ENCODE data around the gene RASA1.

Gene RASA1

GRCh38 chr5:87435144-87435694 is 167.5 kb downstream of the RASA1 start:
- no peak for TF ChIP-seq CTCF (IDR thresholded peaks at IDR 0.05; ENCODE audit: low read length)
- TF ChIP-seq EZH2 (IDR thresholded peaks at IDR 0.05; ENCODE audit: borderline replicate concordance, low read length): no peak

GRCh38 chr5:87437724-87438123 is 170.0 kb downstream of the RASA1 start:
- Histone ChIP-seq H3K36me3 (ENCODE audit: insufficient read depth, low read length) (no peaks in the 10 kb centered on the region), H3F3A (ENCODE audit: insufficient read depth, low read length) (no peaks in the 10 kb centered on the region), H3K27ac (ENCODE audit: low read depth, low read length, poor library complexity, severe bottlenecking) (no peak overlapping the region), H3K79me2 (ENCODE audit: insufficient read depth, low read length) (no peaks in the 10 kb centered on the region), H3K4me3 (ENCODE audit: low read depth, low read length, poor library complexity, severe bottlenecking) (no peak overlapping the region), H3K27me3 (ENCODE audit: insufficient read depth, low read length) (no peaks in the 10 kb centered on the region), H3K9ac (ENCODE audit: low read length) (no peak overlapping the region), H2AFZ (ENCODE audit: low read length) (no peak overlapping the region), H4K20me1 (ENCODE audit: insufficient read depth, low read length) (no peaks in the 10 kb centered on the region), H3K9me3 (ENCODE audit: low read length) (no peaks in the 10 kb centered on the region), H3K9me2 (ENCODE audit: low read depth, low read length) (no peaks in the 10 kb centered on the region), H3K4me1 (ENCODE audit: insufficient read depth, low read length, severe bottlenecking) (no peaks in the 10 kb centered on the region), H3K4me2 (ENCODE audit: low read length) (no peak overlapping the region)
- no peak for TF ChIP-seq EZH2 (IDR thresholded peaks at IDR 0.05; ENCODE audit: borderline replicate concordance, low read length)

More at GRCh38 chr5:87435144-87435694, 167.5 kb downstream of the RASA1 start:
- H4K20me1 ChIP-seq (ENCODE audit: insufficient read depth, low read length): no peaks in the 10 kb centered on the region
- no peak overlapping the region for H3K9ac ChIP-seq (ENCODE audit: low read length)
- no peak overlapping the region for H3K4me2 ChIP-seq (ENCODE audit: low read length)
- H3K27me3 ChIP-seq (ENCODE audit: insufficient read depth, low read length): no peaks in the 10 kb centered on the region
- H3K79me2 ChIP-seq (ENCODE audit: insufficient read depth, low read length): no peaks in the 10 kb centered on the region
- H3K27ac ChIP-seq (ENCODE audit: low read depth, low read length, poor library complexity, severe bottlenecking): no peak overlapping the region
- H3K36me3 ChIP-seq (ENCODE audit: insufficient read depth, low read length): no peaks in the 10 kb centered on the region
- H3K9me2 ChIP-seq (ENCODE audit: low read depth, low read length): no peaks in the 10 kb centered on the region
- no peaks in the 10 kb centered on the region for H3K9me3 ChIP-seq (ENCODE audit: low read length)
- H3K4me1 ChIP-seq (ENCODE audit: insufficient read depth, low read length, severe bottlenecking): no peaks in the 10 kb centered on the region
- H3F3A ChIP-seq (ENCODE audit: insufficient read depth, low read length): no peaks in the 10 kb centered on the region
- no peak overlapping the region for H3K4me3 ChIP-seq (ENCODE audit: low read depth, low read length, poor library complexity, severe bottlenecking)
- H2AFZ ChIP-seq (ENCODE audit: low read length): no peak overlapping the region

GRCh38 chr5:87438231-87438630 is 170.5 kb downstream of the RASA1 start:
- Histone ChIP-seq H3K79me2 (ENCODE audit: insufficient read depth, low read length) (no peaks in the 10 kb centered on the region), H3F3A (ENCODE audit: insufficient read depth, low read length) (no peaks in the 10 kb centered on the region), H3K4me3 (ENCODE audit: low read depth, low read length, poor library complexity, severe bottlenecking) (no peak overlapping the region), H2AFZ (ENCODE audit: low read length) (no peak overlapping the region), H3K27me3 (ENCODE audit: insufficient read depth, low read length) (no peaks in the 10 kb centered on the region), H3K9me3 (ENCODE audit: low read length) (no peaks in the 10 kb centered on the region), H3K4me1 (ENCODE audit: insufficient read depth, low read length, severe bottlenecking) (no peaks in the 10 kb centered on the region), H4K20me1 (ENCODE audit: insufficient read depth, low read length) (no peaks in the 10 kb centered on the region), H3K4me2 (ENCODE audit: low read length) (no peak overlapping the region), H3K36me3 (ENCODE audit: insufficient read depth, low read length) (no peaks in the 10 kb centered on the region), H3K9ac (ENCODE audit: low read length) (no peak overlapping the region), H3K9me2 (ENCODE audit: low read depth, low read length) (no peaks in the 10 kb centered on the region), H3K27ac (ENCODE audit: low read depth, low read length, poor library complexity, severe bottlenecking) (no peak overlapping the region)
- no peak for TF ChIP-seq EZH2 (IDR thresholded peaks at IDR 0.05; ENCODE audit: borderline replicate concordance, low read length)
- no peak for TF ChIP-seq CTCF (IDR thresholded peaks at IDR 0.05; ENCODE audit: low read length)

Measured in OCI-LY1 (cell line).